Measurements from ENCODE around the gene ZMAT3. TPM values are rescaled to one million over a fixed set of nuclear protein-coding genes. Genes with fewer than 3 reads are reported as not detected.

The ZMAT3 gene
- polyA plus RNA-seq, 1 donor: 5.3 TPM

DNA sequence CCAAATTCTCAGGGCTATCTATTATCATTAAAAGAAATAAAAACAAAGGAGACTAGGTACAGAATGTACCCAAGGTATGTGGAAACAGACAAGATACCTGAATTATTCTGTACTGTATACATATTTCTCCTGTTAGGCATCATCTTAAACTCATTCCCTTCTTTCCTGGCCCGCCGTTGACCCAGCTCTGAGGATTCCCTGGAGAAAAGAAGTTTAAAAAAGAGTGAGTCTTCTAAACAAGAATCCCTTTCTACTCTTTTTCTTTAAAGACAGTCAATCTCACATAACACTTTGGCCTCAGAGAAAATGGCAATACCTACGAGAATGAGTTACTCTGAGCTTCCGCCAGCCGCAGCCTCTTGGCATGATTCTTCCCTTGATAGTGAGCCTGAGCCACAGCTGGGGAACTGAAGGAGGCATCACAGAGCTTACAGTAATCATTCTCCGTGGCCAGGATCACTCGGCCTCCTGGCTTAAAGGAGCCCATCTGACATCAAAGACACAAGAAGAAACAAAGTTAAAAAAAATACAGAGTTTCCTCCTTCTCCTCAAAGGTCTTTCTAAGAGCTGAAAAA is 44.2 kb downstream of the ZMAT3 start:
- Histone ChIP-seq H3K4me1 (ENCODE audit: control insufficient read depth, insufficient read depth, low read length) (no peaks in the 10 kb centered on the region), H3K9me3 (ENCODE audit: control insufficient read depth, low read depth, low read length) (peaks cover 6% of the 10 kb centered on the region), H3K27me3 (ENCODE audit: control insufficient read depth, insufficient read depth, low read length) (no peaks in the 10 kb centered on the region), H3K36me3 (ENCODE audit: control insufficient read depth, insufficient read depth, low read length) (no peaks in the 10 kb centered on the region), H3K27ac (ENCODE audit: low read length) (no peak overlapping the region), H3K4me3 (ENCODE audit: low read length) (no peak overlapping the region)
- 100% methylated on average over 1 of the region's 7 CpGs for WGBS (ENCODE audit: insufficient coverage, low lambda C conversion rate)
- no peak for DNase-seq

GRCh38 chr3:179026636-179027035 is 45.0 kb downstream of the ZMAT3 start:
- Histone ChIP-seq H3K27ac (ENCODE audit: low read length) (no peak overlapping the region), H3K9me3 (ENCODE audit: control insufficient read depth, low read depth, low read length) (no peaks in the 10 kb centered on the region), H3K4me1 (ENCODE audit: control insufficient read depth, insufficient read depth, low read length) (no peaks in the 10 kb centered on the region), H3K27me3 (ENCODE audit: control insufficient read depth, insufficient read depth, low read length) (no peaks in the 10 kb centered on the region), H3K36me3 (ENCODE audit: control insufficient read depth, insufficient read depth, low read length) (no peaks in the 10 kb centered on the region), H3K4me3 (ENCODE audit: low read length) (no peak overlapping the region)
- no peak for DNase-seq
- WGBS (ENCODE audit: insufficient coverage, low lambda C conversion rate): no CpG with 5 or more reads among the region's 2 CpGs

DNA sequence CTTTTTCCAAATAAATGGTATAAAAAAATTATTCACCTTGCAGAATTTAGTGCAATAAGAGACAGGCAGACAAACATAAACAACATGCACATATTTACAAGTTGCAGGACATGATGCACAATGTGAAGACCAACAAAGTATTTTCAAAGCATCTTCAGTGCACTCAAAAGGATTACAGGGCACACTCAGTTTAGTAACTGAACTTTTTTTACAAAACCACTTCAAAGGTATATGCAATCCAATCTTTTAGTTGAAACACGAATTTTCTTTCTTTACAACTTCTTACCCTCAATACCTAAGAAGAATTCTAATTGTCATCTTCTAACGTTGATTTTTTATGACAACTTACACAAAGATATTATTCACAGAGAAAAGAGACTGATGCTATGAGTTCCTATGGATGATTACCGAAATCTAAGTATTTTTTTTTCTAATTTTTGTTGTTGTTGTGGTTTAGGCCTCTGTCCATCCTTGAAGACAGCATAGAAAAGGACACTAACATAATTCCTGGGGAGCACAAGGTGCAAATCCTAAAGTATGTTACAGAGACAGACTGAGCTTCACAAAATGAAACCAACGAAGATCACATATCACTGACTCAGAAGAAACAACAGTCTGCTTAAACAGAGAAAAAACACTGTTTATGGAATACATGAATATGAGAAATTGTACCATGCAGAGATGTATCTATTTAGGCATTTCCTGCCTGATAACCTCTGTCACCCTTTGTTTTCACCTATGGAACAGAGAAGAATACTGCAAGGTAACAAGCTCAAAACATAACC is 50.3 kb downstream of the ZMAT3 start:
- Histone ChIP-seq H3K9me3 (ENCODE audit: control insufficient read depth, low read depth, low read length) (no peaks in the 10 kb centered on the region), H3K4me1 (ENCODE audit: control insufficient read depth, insufficient read depth, low read length) (no peaks in the 10 kb centered on the region), H3K27ac (ENCODE audit: low read length) (no peak overlapping the region), H3K4me3 (ENCODE audit: low read length) (no peak overlapping the region), H3K27me3 (ENCODE audit: control insufficient read depth, insufficient read depth, low read length) (no peaks in the 10 kb centered on the region), H3K36me3 (ENCODE audit: control insufficient read depth, insufficient read depth, low read length) (no peaks in the 10 kb centered on the region)
- WGBS (ENCODE audit: insufficient coverage, low lambda C conversion rate): 82% methylated on average over 2 of the region's 4 CpGs
- DNase-seq: no peak

DNA sequence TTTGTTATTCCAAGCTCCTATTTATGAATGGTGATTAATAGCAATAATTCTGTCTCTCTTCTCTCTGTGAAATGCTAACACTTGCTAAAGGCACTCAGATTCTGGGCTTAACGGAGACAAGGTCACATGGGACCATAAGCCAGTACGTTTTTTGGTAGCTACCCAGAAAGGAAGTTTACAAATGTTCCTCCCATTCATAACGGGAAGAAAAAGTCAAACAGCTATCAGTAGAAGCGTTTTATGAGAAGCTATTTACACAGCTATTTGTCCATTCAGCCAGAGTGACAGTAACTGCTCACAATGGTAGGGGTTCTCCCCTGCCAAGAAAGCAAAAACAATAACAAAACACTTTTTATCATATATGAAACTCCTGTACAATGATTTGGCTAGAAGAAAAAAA is 51.5 kb downstream of the ZMAT3 start:
- peak in 1 of 2 donors; percentile 8 for DNase-seq
- no peaks in the 10 kb centered on the region for H3K27me3 ChIP-seq (ENCODE audit: control insufficient read depth, insufficient read depth, low read length)
- H3K27ac ChIP-seq (ENCODE audit: low read length): no peak overlapping the region
- no peak overlapping the region for H3K4me3 ChIP-seq (ENCODE audit: low read length)
- WGBS (ENCODE audit: insufficient coverage, low lambda C conversion rate): no CpG with 5 or more reads among the region's 4 CpGs
- no peaks in the 10 kb centered on the region for H3K4me1 ChIP-seq (ENCODE audit: control insufficient read depth, insufficient read depth, low read length)
- H3K9me3 ChIP-seq (ENCODE audit: control insufficient read depth, low read depth, low read length): no peaks in the 10 kb centered on the region
- H3K36me3 ChIP-seq (ENCODE audit: control insufficient read depth, insufficient read depth, low read length): no peaks in the 10 kb centered on the region

DNA sequence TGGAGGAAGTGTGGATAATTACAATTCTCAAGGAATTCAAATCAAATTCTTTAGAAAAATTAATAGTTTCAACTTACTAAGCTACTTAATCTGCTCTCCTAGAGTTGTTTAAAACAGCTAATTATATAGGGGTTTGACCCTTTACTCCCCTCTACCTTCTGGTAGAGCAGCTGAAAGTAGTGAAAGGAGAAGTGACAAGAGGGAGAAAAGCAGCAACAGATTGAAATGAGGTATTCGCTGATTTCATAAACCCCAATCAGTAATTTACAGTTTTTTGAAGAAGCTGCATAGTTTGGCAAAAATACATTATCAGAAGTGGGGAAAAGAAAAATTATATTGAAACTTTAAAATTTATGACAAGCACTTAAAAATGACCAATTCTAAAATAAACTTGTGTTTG is 52.8 kb downstream of the ZMAT3 start:
- no peak overlapping the region for H3K4me3 ChIP-seq (ENCODE audit: low read length)
- no peaks in the 10 kb centered on the region for H3K9me3 ChIP-seq (ENCODE audit: control insufficient read depth, low read depth, low read length)
- WGBS (ENCODE audit: insufficient coverage, low lambda C conversion rate): no CpG with 5 or more reads among the region's 1 CpG
- H3K36me3 ChIP-seq (ENCODE audit: control insufficient read depth, insufficient read depth, low read length): no peaks in the 10 kb centered on the region
- DNase-seq: no peak
- H3K4me1 ChIP-seq (ENCODE audit: control insufficient read depth, insufficient read depth, low read length): no peaks in the 10 kb centered on the region
- no peaks in the 10 kb centered on the region for H3K27me3 ChIP-seq (ENCODE audit: control insufficient read depth, insufficient read depth, low read length)
- no peak overlapping the region for H3K27ac ChIP-seq (ENCODE audit: low read length)

- H3K27ac ChIP-seq (ENCODE audit: low read length): no peak overlapping the region
- H3K36me3 ChIP-seq (ENCODE audit: control insufficient read depth, insufficient read depth, low read length): no peaks in the 10 kb centered on the region
- no peaks in the 10 kb centered on the region for H3K4me1 ChIP-seq (ENCODE audit: control insufficient read depth, insufficient read depth, low read length)
- 100% methylated on average over 4 of the region's 9 CpGs for WGBS (ENCODE audit: insufficient coverage, low lambda C conversion rate)
- DNase-seq: no peak
- H3K9me3 ChIP-seq (ENCODE audit: control insufficient read depth, low read depth, low read length): no peaks in the 10 kb centered on the region
- no peak overlapping the region for H3K4me3 ChIP-seq (ENCODE audit: low read length)
- no peaks in the 10 kb centered on the region for H3K27me3 ChIP-seq (ENCODE audit: control insufficient read depth, insufficient read depth, low read length)
These were observed 54.5 kb downstream of the ZMAT3 start for GRCh38 chr3:179016979-179017670.

- WGBS (ENCODE audit: insufficient coverage, low lambda C conversion rate): no CpG with 5 or more reads among the region's 1 CpG
These were observed 56.0 kb downstream of the ZMAT3 start for GRCh38 chr3:179015551-179016020.

GRCh38 chr3:179005706-179006105 is 65.9 kb downstream of the ZMAT3 start:
- 100% methylated on average over 1 of the region's 2 CpGs for WGBS (ENCODE audit: insufficient coverage, low lambda C conversion rate)
- Histone ChIP-seq H3K27ac (ENCODE audit: low read length) (no peak overlapping the region), H3K27me3 (ENCODE audit: control insufficient read depth, insufficient read depth, low read length) (no peaks in the 10 kb centered on the region), H3K36me3 (ENCODE audit: control insufficient read depth, insufficient read depth, low read length) (no peaks in the 10 kb centered on the region), H3K4me1 (ENCODE audit: control insufficient read depth, insufficient read depth, low read length) (no peaks in the 10 kb centered on the region), H3K9me3 (ENCODE audit: control insufficient read depth, low read depth, low read length) (no peaks in the 10 kb centered on the region), H3K4me3 (ENCODE audit: low read length) (no peak overlapping the region)
- DNase-seq: no peak

More at GRCh38 chr3:179015551-179016020, 56.0 kb downstream of the ZMAT3 start:
- H3K4me1 ChIP-seq (ENCODE audit: control insufficient read depth, insufficient read depth, low read length): no peaks in the 10 kb centered on the region
- no peak overlapping the region for H3K4me3 ChIP-seq (ENCODE audit: low read length)
- no peaks in the 10 kb centered on the region for H3K36me3 ChIP-seq (ENCODE audit: control insufficient read depth, insufficient read depth, low read length)
- DNase-seq: peak; percentile 59 to 72
- H3K27ac ChIP-seq (ENCODE audit: low read length): no peak overlapping the region
- no peaks in the 10 kb centered on the region for H3K27me3 ChIP-seq (ENCODE audit: control insufficient read depth, insufficient read depth, low read length)
- H3K9me3 ChIP-seq (ENCODE audit: control insufficient read depth, low read depth, low read length): no peaks in the 10 kb centered on the region

DNA sequence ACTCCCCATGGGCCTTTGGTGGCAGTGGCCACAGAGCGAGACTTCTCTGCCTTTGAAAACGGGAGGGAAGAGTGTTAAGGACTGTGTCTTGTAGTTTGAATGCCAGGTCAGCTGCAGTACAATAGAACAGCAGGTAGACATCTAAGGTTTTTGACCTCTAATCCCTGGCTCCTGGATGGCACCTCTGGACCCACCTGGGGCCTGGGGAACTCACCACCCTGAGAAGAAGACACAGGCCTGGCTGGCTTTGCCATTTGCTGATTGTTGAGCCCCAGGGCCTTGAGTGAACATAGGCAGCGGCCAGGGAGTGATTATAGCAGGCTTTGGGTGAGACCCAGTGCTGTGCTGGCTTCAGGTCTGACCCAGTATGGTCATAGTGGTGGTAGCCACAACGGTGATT is 66.4 kb downstream of the ZMAT3 start:
- no peak overlapping the region for H3K27ac ChIP-seq (ENCODE audit: low read length)
- no peaks in the 10 kb centered on the region for H3K36me3 ChIP-seq (ENCODE audit: control insufficient read depth, insufficient read depth, low read length)
- no CpG with 5 or more reads among the region's 4 CpGs for WGBS (ENCODE audit: insufficient coverage, low lambda C conversion rate)
- no peaks in the 10 kb centered on the region for H3K9me3 ChIP-seq (ENCODE audit: control insufficient read depth, low read depth, low read length)
- H3K4me3 ChIP-seq (ENCODE audit: low read length): no peak overlapping the region
- no peaks in the 10 kb centered on the region for H3K4me1 ChIP-seq (ENCODE audit: control insufficient read depth, insufficient read depth, low read length)
- no peak for DNase-seq
- no peaks in the 10 kb centered on the region for H3K27me3 ChIP-seq (ENCODE audit: control insufficient read depth, insufficient read depth, low read length)

GRCh38 chr3:179000659-179001058 is 71.0 kb downstream of the ZMAT3 start:
- H3K9me3 ChIP-seq (ENCODE audit: control insufficient read depth, low read depth, low read length): no peaks in the 10 kb centered on the region
- H3K4me3 ChIP-seq (ENCODE audit: low read length): no peak overlapping the region
- no CpG with 5 or more reads among the region's 3 CpGs for WGBS (ENCODE audit: insufficient coverage, low lambda C conversion rate)
- DNase-seq: no peak
- no peaks in the 10 kb centered on the region for H3K4me1 ChIP-seq (ENCODE audit: control insufficient read depth, insufficient read depth, low read length)
- no peaks in the 10 kb centered on the region for H3K36me3 ChIP-seq (ENCODE audit: control insufficient read depth, insufficient read depth, low read length)
- no peak overlapping the region for H3K27ac ChIP-seq (ENCODE audit: low read length)
- H3K27me3 ChIP-seq (ENCODE audit: control insufficient read depth, insufficient read depth, low read length): no peaks in the 10 kb centered on the region
